Breast epithelium (tissue), 4 donors: ENCODE results near the gene HAPSTR1. TPM values are rescaled to one million over a fixed set of nuclear protein-coding genes. Genes with fewer than 3 reads are reported as not detected.
A peak's percentile ranks its signal among the peaks of the same experiment; 100 is the strongest.

Experiments
- DNase-seq, 2 donors: peaks; one replicate each; pipeline ENCODE4 v3.0.0-alpha.2; 2019; ENCODE audit warnings: low spot score in 2 of 2
- H3K27ac ChIP-seq, 2 donors: fragments of 200-600 bp; sonication (generic) in 1 of 2; one replicate each; pipeline ENCODE4 v1.5.1; 2016 to 2019; ENCODE audit warnings: mild to moderate bottlenecking in 1 of 2
- H3K27me3 ChIP-seq, 2 donors: fragments of 200-600 bp; sonication (generic) in 1 of 2; one replicate each; pipeline versions ENCODE4 v1.5.1 to v1.6.0; 2017 to 2019; ENCODE audit warnings: control low read depth in 1 of 2, mild to moderate bottlenecking in 1 of 2
- H3K36me3 ChIP-seq: fragments of 200-600 bp; one replicate; pipeline ENCODE4 v1.5.1; 2019
- H3K4me1 ChIP-seq, 2 donors: fragments of 200-600 bp; sonication (generic); one replicate each; pipeline ENCODE4 v1.5.1; 2016 to 2019; ENCODE audit warnings: control low read depth in 1 of 2
- H3K4me3 ChIP-seq, 3 donors: fragments of 200-600 bp; sonication (generic); 1 replicate in 2 of 3; 2 replicates in 1 of 3; pipeline ENCODE4 v1.5.1; 2016 to 2019; ENCODE audit warnings: mild to moderate bottlenecking in 3 of 3, moderate library complexity in 2 of 3
- H3K9me3 ChIP-seq, 2 donors: fragments of 200-600 bp; sonication (generic) in 1 of 2; one replicate each; pipeline ENCODE4 v1.5.1; 2016 to 2019; ENCODE audit warnings: control low read depth in 1 of 2
- POLR2A ChIP-seq: fragments of 450-650 bp; IDR thresholded peaks from one replicate; pipeline ENCODE4 v1.6.1; 2016; ENCODE audit warnings: antibody characterized with exemption, mild to moderate bottlenecking, moderate library complexity
- POLR2AphosphoS5 ChIP-seq, 3 donors: sonication (generic); formaldehyde crosslinking; IDR thresholded peaks; one replicate each; pipeline ENCODE4 v1.6.1; 2017; ENCODE audit warnings: antibody characterized with exemption in 3 of 3
- intact Hi-C: fragments of 100-400 bp; cut with DNase I; formaldehyde crosslinking; loops from one replicate; pipeline ENCODE4 v1.15.1; 2023; ENCODE audit warnings: low total_unique reads
- total RNA-seq, 3 donors: library from RNA; depleted of rRNA; stranded (reverse); fragments of >200 nt; gene quantifications; one replicate each; pipeline ENCODE4 v1.1.0, GENCODE V29; 2016
- TF ChIP-seq, protein P1 (sequence below), 3 donors: fragments of 450-650 bp; IDR thresholded peaks; one replicate each; pipeline ENCODE4 v1.5.1; 2016 to 2017; ENCODE audit warnings: antibody characterized with exemption in 3 of 3, mild to moderate bottlenecking in 3 of 3, moderate library complexity in 3 of 3

Gene HAPSTR1
- total RNA-seq, 3 donors from 2014 or later: 39.0 to 63.5 (median 50.1) TPM

DNA sequence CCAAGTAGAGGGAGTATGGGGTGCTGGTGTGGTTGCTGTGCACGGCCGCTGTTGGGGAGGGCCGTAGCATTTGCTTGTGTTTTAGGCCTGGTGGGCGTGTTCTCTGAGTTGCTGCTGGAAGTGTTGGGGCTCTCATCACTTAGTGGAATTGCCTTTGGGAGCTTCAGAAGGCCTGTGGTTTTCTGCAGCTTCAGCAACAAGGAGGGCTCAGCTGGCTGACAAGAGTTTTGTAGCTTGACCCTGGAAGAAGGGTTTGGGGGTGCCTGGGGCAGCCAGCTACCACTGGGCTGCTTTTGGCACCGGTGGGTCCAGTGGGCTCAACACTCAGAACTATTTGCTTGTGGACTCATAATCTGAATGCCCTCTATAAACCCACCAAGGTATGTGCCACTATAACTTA is 30.9 kb downstream of the HAPSTR1 start:
- Histone ChIP-seq H3K4me1 (peaks cover 4 to 7% of the 10 kb centered on the region in 2 donors), H3K4me3 (no peak overlapping the region), H3K36me3 (no peaks in the 10 kb centered on the region), H3K9me3 (no peaks in the 10 kb centered on the region), H3K27me3 (no peaks in the 10 kb centered on the region), H3K27ac (peak overlapping the region in 1 of 2 donors; percentile 18)
- TF ChIP-seq, protein P1, sequence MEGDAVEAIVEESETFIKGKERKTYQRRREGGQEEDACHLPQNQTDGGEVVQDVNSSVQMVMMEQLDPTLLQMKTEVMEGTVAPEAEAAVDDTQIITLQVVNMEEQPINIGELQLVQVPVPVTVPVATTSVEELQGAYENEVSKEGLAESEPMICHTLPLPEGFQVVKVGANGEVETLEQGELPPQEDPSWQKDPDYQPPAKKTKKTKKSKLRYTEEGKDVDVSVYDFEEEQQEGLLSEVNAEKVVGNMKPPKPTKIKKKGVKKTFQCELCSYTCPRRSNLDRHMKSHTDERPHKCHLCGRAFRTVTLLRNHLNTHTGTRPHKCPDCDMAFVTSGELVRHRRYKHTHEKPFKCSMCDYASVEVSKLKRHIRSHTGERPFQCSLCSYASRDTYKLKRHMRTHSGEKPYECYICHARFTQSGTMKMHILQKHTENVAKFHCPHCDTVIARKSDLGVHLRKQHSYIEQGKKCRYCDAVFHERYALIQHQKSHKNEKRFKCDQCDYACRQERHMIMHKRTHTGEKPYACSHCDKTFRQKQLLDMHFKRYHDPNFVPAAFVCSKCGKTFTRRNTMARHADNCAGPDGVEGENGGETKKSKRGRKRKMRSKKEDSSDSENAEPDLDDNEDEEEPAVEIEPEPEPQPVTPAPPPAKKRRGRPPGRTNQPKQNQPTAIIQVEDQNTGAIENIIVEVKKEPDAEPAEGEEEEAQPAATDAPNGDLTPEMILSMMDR (IDR thresholded peaks at IDR 0.05): no peak
- TF ChIP-seq POLR2AphosphoS5 (IDR thresholded peaks at IDR 0.05) (no peak), POLR2A (no peak)
- DNase-seq: no peak
- intact Hi-C loops: no loop called here

DNA sequence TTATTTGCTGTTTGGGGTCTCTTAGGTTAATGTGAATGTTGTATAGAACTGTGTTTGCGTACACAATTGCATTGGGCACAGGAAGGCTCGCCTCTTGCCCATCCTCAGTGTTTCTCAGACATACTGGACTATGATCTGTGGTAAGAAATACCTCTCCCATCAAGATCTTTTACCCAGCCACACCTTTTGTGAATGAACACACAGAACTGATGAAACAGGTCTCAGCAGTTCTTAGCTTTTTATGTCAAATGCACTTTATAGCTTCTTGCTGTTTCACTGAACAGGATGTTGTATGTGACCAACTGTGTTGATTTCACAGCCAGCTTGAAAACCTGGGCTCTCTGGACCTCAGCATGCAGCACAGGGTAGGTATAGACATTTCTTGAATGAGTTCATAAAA is 31.5 kb downstream of the HAPSTR1 start:
- Histone ChIP-seq H3K4me3 (no peak overlapping the region), H3K4me1 (peaks cover 4 to 7% of the 10 kb centered on the region in 2 donors), H3K27ac (peak overlapping the region; percentile 9 to 79), H3K36me3 (no peaks in the 10 kb centered on the region), H3K9me3 (no peaks in the 10 kb centered on the region), H3K27me3 (no peaks in the 10 kb centered on the region)
- TF ChIP-seq, protein P1 (IDR thresholded peaks at IDR 0.05): no peak
- no peak for TF ChIP-seq POLR2A
- no peak for TF ChIP-seq POLR2AphosphoS5 (IDR thresholded peaks at IDR 0.05)
- DNase-seq: no peak
- intact Hi-C loops: no loop called here

DNA sequence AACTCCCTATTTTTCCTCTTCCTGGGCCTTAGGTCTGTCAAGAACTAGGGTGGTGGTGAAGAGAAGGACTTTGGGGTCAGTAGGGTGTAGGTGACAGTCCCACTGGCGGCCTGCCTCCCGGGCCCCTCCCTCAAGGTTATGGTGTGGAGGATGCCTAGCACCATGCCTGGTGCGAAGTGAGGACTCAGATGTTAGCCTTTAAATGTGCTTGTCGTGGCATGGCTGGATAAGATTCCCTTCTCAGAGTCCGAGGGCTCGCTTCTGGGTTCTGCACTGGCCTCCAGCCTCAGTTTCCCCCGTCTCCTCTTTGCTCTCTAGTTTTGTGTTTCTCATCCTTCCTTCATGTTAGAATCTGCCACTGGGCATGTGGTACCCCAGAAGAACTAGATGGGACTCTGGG is 32.0 kb downstream of the HAPSTR1 start:
- intact Hi-C loops: no loop called here
- TF ChIP-seq, protein P1 (IDR thresholded peaks at IDR 0.05): no peak
- TF ChIP-seq POLR2A (no peak), POLR2AphosphoS5 (IDR thresholded peaks at IDR 0.05) (no peak)
- H3K27ac ChIP-seq: peak overlapping the region; percentile 26 to 79
- DNase-seq: no peak
- H3K36me3 ChIP-seq: no peaks in the 10 kb centered on the region
- no peaks in the 10 kb centered on the region for H3K9me3 ChIP-seq
- no peak overlapping the region for H3K4me3 ChIP-seq
- peaks cover 4 to 7% of the 10 kb centered on the region in 2 donors for H3K4me1 ChIP-seq
- H3K27me3 ChIP-seq: no peaks in the 10 kb centered on the region

DNA sequence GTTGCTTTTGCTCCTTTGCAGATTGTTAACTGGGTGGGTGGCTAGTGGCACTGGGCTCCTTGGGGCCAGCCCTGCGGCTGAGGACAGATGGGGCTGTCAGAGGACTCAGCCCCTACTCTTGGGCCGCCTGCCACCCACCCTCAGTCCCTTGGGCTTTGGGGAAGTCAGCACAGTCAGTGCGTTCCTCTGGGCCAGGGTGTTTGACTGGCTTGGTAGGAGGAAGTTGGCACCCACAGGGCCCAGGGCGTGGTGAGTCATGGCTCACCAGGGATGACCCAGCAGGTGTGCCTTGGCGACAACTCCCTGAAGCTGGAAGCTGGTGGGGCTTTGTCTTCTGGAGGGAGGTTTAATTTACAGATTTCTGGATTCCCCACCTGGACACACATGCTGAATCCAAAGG is 32.4 kb downstream of the HAPSTR1 start:
- Histone ChIP-seq H3K4me3 (no peak overlapping the region), H3K27ac (peak overlapping the region; percentile 26 to 79), H3K9me3 (no peaks in the 10 kb centered on the region), H3K36me3 (no peaks in the 10 kb centered on the region), H3K27me3 (no peaks in the 10 kb centered on the region), H3K4me1 (peaks cover 4 to 7% of the 10 kb centered on the region in 2 donors)
- peak; percentile 75 to 82 for DNase-seq
- peak in 1 of 3 donors; percentile 54 for TF ChIP-seq POLR2AphosphoS5 (IDR thresholded peaks at IDR 0.05)
- TF ChIP-seq POLR2A: no peak
- intact Hi-C loops: no loop called here

DNA sequence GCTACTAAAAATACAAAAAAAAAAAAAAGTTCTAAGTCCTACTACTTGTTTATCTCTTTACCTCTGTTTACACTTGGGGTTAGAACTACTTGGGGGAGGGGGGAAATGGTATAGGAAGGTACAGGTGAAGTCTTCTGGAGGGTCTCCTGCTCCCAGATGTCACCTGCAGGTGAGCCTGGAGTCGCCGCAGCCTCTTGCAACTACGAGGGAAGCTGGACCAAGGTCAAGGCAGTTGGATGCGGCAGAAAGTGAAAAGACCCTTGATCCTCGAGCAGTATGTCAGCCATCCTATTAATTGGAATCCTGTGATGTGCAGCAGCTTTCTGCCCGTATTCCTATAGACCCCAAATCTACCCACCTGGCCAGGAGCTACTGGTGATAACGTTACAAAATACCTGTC is 33.0 kb downstream of the HAPSTR1 start:
- Histone ChIP-seq H3K27me3 (no peaks in the 10 kb centered on the region), H3K36me3 (no peaks in the 10 kb centered on the region), H3K9me3 (no peaks in the 10 kb centered on the region), H3K4me3 (no peak overlapping the region), H3K27ac (peak overlapping the region in 1 of 2 donors; percentile 79), H3K4me1 (peaks cover 4 to 7% of the 10 kb centered on the region in 2 donors)
- intact Hi-C loops: no loop called here
- DNase-seq: no peak
- TF ChIP-seq POLR2A (no peak), POLR2AphosphoS5 (IDR thresholded peaks at IDR 0.05) (no peak)
- TF ChIP-seq, protein P1 (IDR thresholded peaks at IDR 0.05): no peak
